Activated CD8-positive, alpha-beta T cell treated with anti-CD3 and anti-CD28 coated beads for 36 hours (primary cell): ENCODE data around the gene PLEKHM2. TPM values are rescaled to one million over a fixed set of nuclear protein-coding genes. Genes with fewer than 3 reads are reported as not detected.
A peak's percentile ranks its signal among the peaks of the same experiment; 100 is the strongest.

Experiments used
- ATAC-seq: fragments of 200-7000 bp; cut with Tn5 transposase; one replicate; pipeline ENCODE4 v1.10.0; 2021; ENCODE audit warnings: mild to moderate bottlenecking, moderate library complexity
- CTCF ChIA-PET: fragments of 350-600 bp; sonication (Branson Sonifier 250); formaldehyde crosslinking; loops from one replicate; lab custom pipeline; 2021; ENCODE audit warnings: antibody characterized with exemption; lab: Charles Lee
- POLR2A ChIA-PET: fragments of 350-600 bp; sonication (Branson Sonifier 250); formaldehyde crosslinking; loops from one replicate; lab custom pipeline; 2021; ENCODE audit warnings: antibody characterized with exemption; lab: Charles Lee
- DNase-seq: peaks from one replicate; pipeline ENCODE4 v3.0.0-alpha.2; 2020
- H3K27ac Mint-ChIP-seq: one replicate; pipeline ENCODE4 v1.8.0; 2021; ENCODE audit warnings: mild to moderate bottlenecking, mixed read lengths
- H3K27me3 Mint-ChIP-seq: one replicate; pipeline ENCODE4 v1.8.0; 2021; ENCODE audit warnings: mixed read lengths
- H3K36me3 Mint-ChIP-seq: one replicate; pipeline ENCODE4 v1.8.0; 2021; ENCODE audit warnings: low read depth, mixed read lengths
- H3K4me1 Mint-ChIP-seq: one replicate; pipeline ENCODE4 v1.8.0; 2021; ENCODE audit warnings: low read depth, mixed read lengths
- H3K4me3 Mint-ChIP-seq: one replicate; pipeline ENCODE4 v1.8.0; 2021; ENCODE audit warnings: mild to moderate bottlenecking, moderate library complexity, mixed read lengths
- H3K9me3 Mint-ChIP-seq: one replicate; pipeline ENCODE4 v1.8.0; 2021; ENCODE audit warnings: mixed read lengths
- CTCF ChIP-seq: fragments of 200-600 bp; IDR thresholded peaks from one replicate; pipeline ENCODE4 v1.8.0; 2022; ENCODE audit warnings: antibody characterized with exemption, mild to moderate bottlenecking
- intact Hi-C: fragments of 100-400 bp; cut with micrococcal nuclease; formaldehyde crosslinking; loops from one replicate; pipeline ENCODE4 v1.10.0; 2022
- total RNA-seq, 2 experiments: library from RNA; stranded (reverse); gene quantifications; one replicate each; pipeline ENCODE4 v1.2.3, GENCODE V29; 2021

PLEKHM2 gene
- 10 to 100 TPM; 41.5 to 42.9 TPM for total RNA-seq

GRCh38 chr1:15684042-15684461 is at the start of gene PLEKHM2:
Gene PLEKHM2 (plus strand): TSS chr1:15684320. CDS start chr1:15684559, 239 bp downstream.
- peak; percentile 80 for ATAC-seq
- H3K27ac Mint-ChIP-seq, result peak within 1 kb of the TSS; percentile 86
- no peaks in the 10 kb centered on the region for H3K27me3 Mint-ChIP-seq
- H3K9me3 Mint-ChIP-seq, result peaks cover 6% of the 10 kb centered on the region
- intact Hi-C loops, result no loop called here
- no peak for TF ChIP-seq CTCF
- ChIA-PET POLR2A (interaction anchor here (1.4 to 2.5 kb wide), 2 partner anchors 10 to 13 kb away, joined by 8 to 21 read pairs; no protein-coding TSS in a partner anchor), CTCF (interaction anchor here (2.0 kb wide), 1 partner anchor 13 kb away, joined by 6 read pairs; no protein-coding TSS in a partner anchor)
- H3K36me3 Mint-ChIP-seq, result peaks cover 13% of the 10 kb centered on the region
- peaks cover 44% of the 10 kb centered on the region for H3K4me1 Mint-ChIP-seq
- DNase-seq, result peak; percentile 45
- H3K4me3 Mint-ChIP-seq, result peak within 1 kb of the TSS; percentile 88

- Mint-ChIP-seq H3K9me3 (no peaks in the 10 kb centered on the region), H3K36me3 (peaks cover 59% of the 10 kb centered on the region), H3K27ac (no peak overlapping the region), H3K4me3 (no peak overlapping the region), H3K4me1 (no peaks in the 10 kb centered on the region), H3K27me3 (no peaks in the 10 kb centered on the region)
- ChIA-PET POLR2A (interaction anchor here (1.5 kb wide), 1 partner anchor 18 kb away, joined by 4 read pairs; no protein-coding TSS in a partner anchor), CTCF (no interaction called here)
- intact Hi-C loops, result no loop called here
- no peak for TF ChIP-seq CTCF
- ATAC-seq, result no peak
- no peak for DNase-seq
Measured at GRCh38 chr1:15636436-15636835, 47.7 kb upstream of the PLEKHM2 start.

- no peak for ATAC-seq
- no peak for TF ChIP-seq CTCF
- intact Hi-C loops, result no loop called here
- no peaks in the 10 kb centered on the region for H3K4me1 Mint-ChIP-seq
- DNase-seq, result no peak
- no peaks in the 10 kb centered on the region for H3K27me3 Mint-ChIP-seq
- peaks cover 60% of the 10 kb centered on the region for H3K36me3 Mint-ChIP-seq
- H3K9me3 Mint-ChIP-seq, result no peaks in the 10 kb centered on the region
- ChIA-PET CTCF (no interaction called here), POLR2A (no interaction called here)
- no peak overlapping the region for H3K27ac Mint-ChIP-seq
- no peak overlapping the region for H3K4me3 Mint-ChIP-seq
Measured at GRCh38 chr1:15637826-15638225, 46.3 kb upstream of the PLEKHM2 start.

GRCh38 chr1:15639262-15639661 is 44.9 kb upstream of the PLEKHM2 start:
- no peaks in the 10 kb centered on the region for H3K27me3 Mint-ChIP-seq
- intact Hi-C loops, result no loop called here
- ATAC-seq (no peak), DNase-seq (no peak)
- no peak overlapping the region for H3K4me3 Mint-ChIP-seq
- CTCF ChIA-PET, result no interaction called here
- TF ChIP-seq CTCF, result no peak
- H3K27ac Mint-ChIP-seq, result no peak overlapping the region
- POLR2A ChIA-PET, result no interaction called here
- peaks cover 60% of the 10 kb centered on the region for H3K36me3 Mint-ChIP-seq
- no peaks in the 10 kb centered on the region for H3K9me3 Mint-ChIP-seq
- H3K4me1 Mint-ChIP-seq, result no peaks in the 10 kb centered on the region

GRCh38 chr1:15639931-15640330 is 44.2 kb upstream of the PLEKHM2 start:
- ATAC-seq (no peak), DNase-seq (no peak)
- peaks cover 58% of the 10 kb centered on the region for H3K36me3 Mint-ChIP-seq
- CTCF ChIA-PET, result no interaction called here
- POLR2A ChIA-PET, result no interaction called here
- H3K27me3 Mint-ChIP-seq, result no peaks in the 10 kb centered on the region
- H3K9me3 Mint-ChIP-seq, result no peaks in the 10 kb centered on the region
- H3K27ac Mint-ChIP-seq, result no peak overlapping the region
- no peak for TF ChIP-seq CTCF
- H3K4me1 Mint-ChIP-seq, result no peaks in the 10 kb centered on the region
- intact Hi-C loops, result no loop called here
- no peak overlapping the region for H3K4me3 Mint-ChIP-seq
